Natural killer cell (primary cell): ENCODE results near the gene RERE. TPM values are rescaled to one million over a fixed set of nuclear protein-coding genes. Genes with fewer than 3 reads are reported as not detected.

Experiments
- ATAC-seq, 3 donors: fragments of 150-1000 bp in 2 of 3; fragments of 200-7000 bp in 1 of 3; cut with Tn5 transposase; 1 replicate in 1 of 3; 2 replicates in 2 of 3; pipeline ENCODE4 v1.10.0; 2021; ENCODE audit warnings: mild to moderate bottlenecking in 2 of 3, moderate library complexity in 2 of 3
- DNase-seq, 2 donors: peaks; one replicate each; pipeline versions ENCODE4 v3.0.0 to v3.0.0-alpha.2; 2013 to 2021; ENCODE audit warnings: mixed read lengths in 1 of 2
- H3K27ac ChIP-seq: one replicate; pipeline ENCODE4 v1.5.1; 2013; ENCODE audit warnings: mild to moderate bottlenecking, low read length
- H3K27me3 ChIP-seq: one replicate; pipeline ENCODE4 v1.6.1; 2013; ENCODE audit warnings: low read length; ENCODE audit not compliant: control insufficient read depth, insufficient read depth
- H3K36me3 ChIP-seq: one replicate; pipeline ENCODE4 v1.6.1; 2013; ENCODE audit warnings: low read length; ENCODE audit not compliant: control insufficient read depth, insufficient read depth
- H3K4me1 ChIP-seq: one replicate; pipeline ENCODE4 v1.6.1; 2013; ENCODE audit warnings: low read length; ENCODE audit not compliant: control insufficient read depth, insufficient read depth
- H3K4me3 ChIP-seq: one replicate; pipeline ENCODE4 v1.5.1; 2013; ENCODE audit warnings: low read length
- H3K9me3 ChIP-seq: one replicate; pipeline ENCODE4 v1.6.1; 2013; ENCODE audit warnings: low read length; ENCODE audit not compliant: control insufficient read depth, insufficient read depth
- H3K27ac Mint-ChIP-seq, 2 donors: one replicate each; pipeline ENCODE4 v1.8.0; 2022; ENCODE audit warnings: mild to moderate bottlenecking in 2 of 2, mixed read lengths in 2 of 2, moderate library complexity in 1 of 2
- H3K27me3 Mint-ChIP-seq, 2 donors: one replicate each; pipeline ENCODE4 v1.8.0; 2022; ENCODE audit warnings: low read depth in 2 of 2, mixed read lengths in 2 of 2
- H3K36me3 Mint-ChIP-seq: one replicate; pipeline ENCODE4 v1.8.0; 2022; ENCODE audit warnings: mixed read lengths
- H3K4me1 Mint-ChIP-seq, 2 donors: one replicate each; pipeline ENCODE4 v1.8.0; 2022; ENCODE audit warnings: mixed read lengths in 2 of 2
- H3K4me3 Mint-ChIP-seq: one replicate; pipeline ENCODE4 v1.8.0; 2022; ENCODE audit warnings: mild to moderate bottlenecking, moderate library complexity, mixed read lengths
- H3K9me3 Mint-ChIP-seq, 2 donors: one replicate each; pipeline ENCODE4 v1.8.0; 2022; ENCODE audit warnings: mixed read lengths in 2 of 2
- WGBS: methylation state at CpG from one replicate; pipeline ENCODE4 v1.1.7; 2013; ENCODE audit warnings: missing lambda C conversion rate; ENCODE audit not compliant: insufficient coverage; 5-methylcytosine and 5-hydroxymethylcytosine counted together
- intact Hi-C: fragments of 100-400 bp; cut with micrococcal nuclease; formaldehyde crosslinking; loops from one replicate; pipeline ENCODE4 v1.14.2; 2022
- total RNA-seq, 4 donors: library from RNA; stranded (reverse); fragments of 120-200 nt in 1 of 4; gene quantifications; one replicate each; pipeline versions ENCODE4 v1.2.3 to v1.2.4, GENCODE V29; 2013 to 2022
- TF ChIP-seq, protein P1 (sequence below): fragments of 200-600 bp; IDR thresholded peaks from one replicate; pipeline ENCODE4 v1.8.0; 2022; ENCODE audit warnings: antibody characterized with exemption

The RERE gene
- total RNA-seq, 3 donors from 2014 or later (not counting 1 experiment from before 2014, with no cell fraction given): 67.7 to 76.0 (median 73.0) TPM

DNA sequence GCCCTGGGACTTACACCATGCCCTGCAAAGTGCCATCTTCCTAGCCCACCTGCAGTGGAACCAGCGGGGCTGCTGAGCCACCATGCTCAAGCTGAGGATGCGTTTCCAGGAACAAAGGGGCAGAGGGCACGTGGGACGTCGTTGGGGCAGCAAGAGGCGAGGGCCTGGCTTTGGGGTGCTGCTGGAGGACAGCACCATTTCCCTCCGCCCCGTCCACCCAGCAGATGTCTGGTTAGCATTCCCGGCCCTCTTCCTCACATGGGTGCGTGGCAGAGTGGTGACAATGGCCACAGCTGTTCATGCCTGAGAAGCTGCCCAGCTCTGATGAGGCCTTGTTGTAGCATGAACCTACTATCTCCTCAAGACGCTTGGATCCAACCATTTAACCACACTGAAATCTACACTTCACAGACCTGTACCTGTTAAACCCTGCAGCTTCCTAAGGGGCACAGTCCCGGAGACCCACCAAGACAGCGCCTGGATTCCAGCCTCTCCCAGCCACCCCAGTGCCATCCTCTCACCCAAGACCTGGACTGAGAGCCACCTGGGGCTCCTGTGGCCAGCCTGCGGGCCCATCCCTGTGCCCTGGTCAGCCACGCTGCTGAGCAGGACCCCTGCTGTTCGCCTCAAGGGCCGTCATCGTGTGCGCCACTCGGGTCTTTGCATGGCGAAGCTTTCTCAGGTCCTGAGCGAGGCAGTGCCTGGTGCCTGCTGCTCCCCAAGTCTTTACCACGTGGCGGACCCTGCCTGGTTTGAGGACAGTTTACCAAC, 466.3 kb downstream of the RERE start:
- ATAC-seq (no peak), DNase-seq (no peak)
- Mint-ChIP-seq H3K4me3 (no peak overlapping the region), H3K27me3 (peaks cover 0 to 8% of the 10 kb centered on the region in 2 donors), H3K9me3 (no peaks in the 10 kb centered on the region), H3K4me1 (peaks cover 5 to 6% of the 10 kb centered on the region in 2 donors), H3K36me3 (no peaks in the 10 kb centered on the region), H3K27ac (no peak overlapping the region)
- intact Hi-C loops: no loop called here
- Histone ChIP-seq H3K4me3 (no peak overlapping the region), H3K9me3 (no peaks in the 10 kb centered on the region), H3K36me3 (peaks cover 10% of the 10 kb centered on the region), H3K27ac (no peak overlapping the region), H3K4me1 (peaks cover 6% of the 10 kb centered on the region), H3K27me3 (no peaks in the 10 kb centered on the region)
- 91% methylated on average over 24 of the region's 24 CpGs for WGBS
- TF ChIP-seq, protein P1, sequence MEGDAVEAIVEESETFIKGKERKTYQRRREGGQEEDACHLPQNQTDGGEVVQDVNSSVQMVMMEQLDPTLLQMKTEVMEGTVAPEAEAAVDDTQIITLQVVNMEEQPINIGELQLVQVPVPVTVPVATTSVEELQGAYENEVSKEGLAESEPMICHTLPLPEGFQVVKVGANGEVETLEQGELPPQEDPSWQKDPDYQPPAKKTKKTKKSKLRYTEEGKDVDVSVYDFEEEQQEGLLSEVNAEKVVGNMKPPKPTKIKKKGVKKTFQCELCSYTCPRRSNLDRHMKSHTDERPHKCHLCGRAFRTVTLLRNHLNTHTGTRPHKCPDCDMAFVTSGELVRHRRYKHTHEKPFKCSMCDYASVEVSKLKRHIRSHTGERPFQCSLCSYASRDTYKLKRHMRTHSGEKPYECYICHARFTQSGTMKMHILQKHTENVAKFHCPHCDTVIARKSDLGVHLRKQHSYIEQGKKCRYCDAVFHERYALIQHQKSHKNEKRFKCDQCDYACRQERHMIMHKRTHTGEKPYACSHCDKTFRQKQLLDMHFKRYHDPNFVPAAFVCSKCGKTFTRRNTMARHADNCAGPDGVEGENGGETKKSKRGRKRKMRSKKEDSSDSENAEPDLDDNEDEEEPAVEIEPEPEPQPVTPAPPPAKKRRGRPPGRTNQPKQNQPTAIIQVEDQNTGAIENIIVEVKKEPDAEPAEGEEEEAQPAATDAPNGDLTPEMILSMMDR: no peak

DNA sequence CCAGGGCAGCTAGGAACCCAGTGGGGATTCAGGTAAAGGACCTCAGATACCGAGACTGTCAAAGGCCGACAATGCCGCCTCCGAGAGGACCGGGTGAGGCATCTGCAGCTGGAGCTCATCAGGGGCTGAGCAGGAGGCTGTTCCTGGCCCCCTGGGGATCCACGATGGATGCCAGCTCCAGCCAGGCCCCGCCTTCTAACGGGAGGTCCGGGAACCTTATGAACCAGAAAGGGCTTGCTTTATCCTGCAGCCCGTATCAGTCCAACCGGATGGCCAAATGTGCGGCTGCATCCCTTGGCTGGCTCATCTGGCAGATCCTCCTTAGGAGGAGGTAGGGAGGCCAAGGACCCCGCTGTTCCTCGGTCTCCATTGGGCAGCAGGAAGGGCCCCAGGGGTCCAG, 467.5 kb downstream of the RERE start:
- Histone ChIP-seq H3K36me3 (peaks cover 5% of the 10 kb centered on the region), H3K27ac (no peak overlapping the region), H3K4me3 (no peak overlapping the region), H3K27me3 (no peaks in the 10 kb centered on the region), H3K9me3 (no peaks in the 10 kb centered on the region), H3K4me1 (peaks cover 6% of the 10 kb centered on the region)
- no peak for ATAC-seq
- H3K27ac Mint-ChIP-seq: no peak overlapping the region
- TF ChIP-seq, protein P1: no peak
- intact Hi-C loops: loop anchor here (1.0 kb wide), 3 partner anchors 319 to 368 kb away; no protein-coding TSS in a partner anchor
- 92% methylated on average over 14 of the region's 14 CpGs for WGBS
- peaks cover 5 to 6% of the 10 kb centered on the region in 2 donors for H3K4me1 Mint-ChIP-seq
- no peaks in the 10 kb centered on the region for H3K9me3 Mint-ChIP-seq
- no peak overlapping the region for H3K4me3 Mint-ChIP-seq
- H3K27me3 Mint-ChIP-seq: peaks cover 0 to 8% of the 10 kb centered on the region in 2 donors
- DNase-seq: no peak
- H3K36me3 Mint-ChIP-seq: no peaks in the 10 kb centered on the region

DNA sequence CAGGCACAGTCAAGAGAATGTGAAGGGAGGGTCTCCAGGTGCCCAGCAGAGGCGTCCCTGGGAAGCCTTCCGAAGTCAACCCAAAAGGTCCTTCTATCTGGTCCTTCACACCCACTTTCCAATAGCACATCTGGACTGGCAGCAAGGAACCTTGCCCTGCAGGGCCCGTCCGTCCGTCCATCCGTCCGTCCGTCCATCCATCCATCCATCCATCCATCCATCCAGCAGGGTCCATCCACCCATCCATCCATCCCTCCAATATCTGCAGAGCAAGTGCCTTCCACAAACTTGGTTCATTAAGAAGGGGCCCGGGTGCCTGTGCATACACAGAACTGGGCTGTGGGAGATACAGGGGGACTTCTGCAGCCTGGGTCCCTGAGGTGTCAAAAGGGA, 468.0 kb downstream of the RERE start:
- ATAC-seq (no peak), DNase-seq (no peak)
- Mint-ChIP-seq H3K4me1 (peaks cover 5 to 6% of the 10 kb centered on the region in 2 donors), H3K4me3 (no peak overlapping the region), H3K36me3 (no peaks in the 10 kb centered on the region), H3K9me3 (no peaks in the 10 kb centered on the region), H3K27me3 (peaks cover 0 to 8% of the 10 kb centered on the region in 2 donors), H3K27ac (no peak overlapping the region)
- H3K9me3 ChIP-seq: no peaks in the 10 kb centered on the region
- no peaks in the 10 kb centered on the region for H3K27me3 ChIP-seq
- intact Hi-C loops: loop anchor here (1.0 kb wide), 3 partner anchors 318 to 367 kb away; no protein-coding TSS in a partner anchor
- WGBS: 87% methylated on average over 9 of the region's 9 CpGs
- H3K4me1 ChIP-seq: peaks cover 6% of the 10 kb centered on the region
- H3K36me3 ChIP-seq: peaks cover 3% of the 10 kb centered on the region
- TF ChIP-seq, protein P1: no peak
- no peak overlapping the region for H3K4me3 ChIP-seq
- H3K27ac ChIP-seq: no peak overlapping the region
